Measurements from ENCODE around the gene PARN. TPM values are rescaled to one million over a fixed set of nuclear protein-coding genes. Genes with fewer than 3 reads are reported as not detected.
A peak's percentile ranks its signal among the peaks of the same experiment; 100 is the strongest.

Gene PARN
- total and polyA plus RNA-seq, 9 of the 15 experiments (the other 6 are each of a cell fraction or from before 2014, with no cell fraction given): 9.6 to 51.3 (median 40.4) TPM

GRCh38 chr16:14445937-14446715 is 183.9 kb downstream of the PARN start:
- intact Hi-C loops (cut with micrococcal nuclease): no loop called here
- H2AFZ ChIP-seq (ENCODE audit: low read depth, low read length): no peak overlapping the region
- H3K36me3 ChIP-seq (ENCODE audit: control insufficient read depth, insufficient read depth, low read length): peaks cover 9% of the 10 kb centered on the region; the same call in 2 of the 3 replicates
- no peaks in the 10 kb centered on the region for H3K9me1 ChIP-seq (ENCODE audit: control insufficient read depth, insufficient read depth, low read length)
- FAIRE-seq (no peak), DNase-seq (ENCODE audit: extremely low read depth in 1 of 4, low spot score in 3 of 4) (no peak), ATAC-seq (no peak)
- ChIA-PET POLR2A (interaction anchor here (1.7 kb wide), 1 partner anchor 9 kb away, joined by 3 read pairs; no protein-coding TSS in a partner anchor), CTCF (ENCODE audit: low intra/inter-chr PET ratio) (no interaction called here)
- WGBS (ENCODE audit: insufficient coverage, low coverage, missing lambda C conversion rate): 92% methylated on average over 12 of the region's 12 CpGs
- TF ChIP-seq ZNF655 (CRISPR knock-in tag; IDR thresholded peaks at IDR 0.05) (no peak), HCFC1 (IDR thresholded peaks at IDR 0.05; ENCODE audit: low read depth, low read length) (no peak), ETS2 (tag; IDR thresholded peaks at IDR 0.05; ENCODE audit: borderline replicate concordance, poor library complexity, severe bottlenecking) (no peak), NKRF (IDR thresholded peaks at IDR 0.05; ENCODE audit: borderline replicate concordance) (no peak), SIN3A (IDR thresholded peaks at IDR 0.05; ENCODE audit: borderline replicate concordance in 2 of 2, control insufficient read depth in 1 of 2, low read depth in 2 of 2, low read length in 2 of 2) (no peak)
- in situ Hi-C loops (cut with MboI): no loop called here
- no peaks in the 10 kb centered on the region for H3K4me1 ChIP-seq (replicated peaks in 1 of 2; ENCODE audit: control insufficient read depth in 2 of 2, insufficient read depth in 2 of 2, low read length in 2 of 2)
- H3K27me3 ChIP-seq (ENCODE audit: control insufficient read depth in 2 of 2, insufficient read depth in 2 of 2, low read length in 2 of 2): no peaks in the 10 kb centered on the region
- no peaks in the 10 kb centered on the region for H3K9me3 ChIP-seq (replicated peaks; ENCODE audit: control insufficient read depth, insufficient read depth, low read depth, low read length)
- H3K4me3 ChIP-seq: no peak overlapping the region
- no peaks in the 10 kb centered on the region for H3K79me2 ChIP-seq (ENCODE audit: control insufficient read depth, insufficient read depth, low read length)
- H3K27ac ChIP-seq (ENCODE audit: extremely low read depth, low read depth, low read length): no peak overlapping the region
- no peaks in the 10 kb centered on the region for H4K20me1 ChIP-seq (replicated peaks; ENCODE audit: control insufficient read depth, insufficient read depth, low read length)
- peak overlapping the region in 1 of 2 experiments; percentile 70; a peak in 1 of 4 replicates for H3K9ac ChIP-seq (ENCODE audit: insufficient read depth in 1 of 2, low read depth in 2 of 2, low read length in 2 of 2)
- BruUV-seq (replicated peaks): no TSS peak
- no peak overlapping the region for H3K4me2 ChIP-seq (ENCODE audit: insufficient read depth, low read length)

Measured in K562 (cell line).